HepG2 (cell line): Measurements from ENCODE around the gene AASDHPPT. TPM values are rescaled to one million over a fixed set of nuclear protein-coding genes. Genes with fewer than 3 reads are reported as not detected.

Experiments
- AGO2 ChIP-seq: fragments of 200-400 bp; formaldehyde crosslinking; optimal IDR thresholded peaks from 2 replicates; pipeline ENCODE3; 2017; ENCODE audit warnings: mild to moderate bottlenecking, low read depth, low read length, moderate library complexity
- ATF5 ChIP-seq: sonication (generic); formaldehyde crosslinking; IDR thresholded peaks from 2 replicates; pipeline ENCODE4 v1.4.0; 2020; ENCODE audit warnings: mild to moderate bottlenecking, low read depth, missing genetic modification reagents
- FOXA1 ChIP-seq, 2 experiments: fragments of 450-650 bp in 1 of 2; sonication (generic) in 1 of 2; formaldehyde crosslinking in 1 of 2; IDR thresholded peaks; 2 replicates each; pipeline versions ENCODE4 v1.4.0 to v1.6.1; 2016 to 2020; ENCODE audit warnings: missing genetic modification reagents in 1 of 2
- FOXK1 ChIP-seq: sonication (generic); formaldehyde crosslinking; IDR thresholded peaks from 2 replicates; pipeline ENCODE4 v1.4.0; 2020; ENCODE audit warnings: low read depth, missing genetic modification reagents, borderline replicate concordance
- GATAD1 ChIP-seq: IDR thresholded peaks from 2 replicates; pipeline ENCODE4 v1.6.1; 2016; ENCODE audit warnings: missing genetic modification reagents, missing compliant biosample characterization
- HOXD1 ChIP-seq: sonication (generic); formaldehyde crosslinking; IDR thresholded peaks from 2 replicates; pipeline ENCODE4 v1.5.0; 2020; ENCODE audit warnings: missing genetic modification reagents
- MEIS1 ChIP-seq: sonication (generic); formaldehyde crosslinking; IDR thresholded peaks from 2 replicates; pipeline ENCODE4 v1.9.0; 2021; ENCODE audit warnings: mild to moderate bottlenecking, missing genetic modification reagents, moderate library complexity, borderline replicate concordance
- MEIS2 ChIP-seq: sonication (generic); formaldehyde crosslinking; IDR thresholded peaks from 2 replicates; pipeline ENCODE4 v1.9.0; 2021; ENCODE audit warnings: mild to moderate bottlenecking, missing genetic modification reagents
- NFE2L1 ChIP-seq: sonication (generic); formaldehyde crosslinking; IDR thresholded peaks from 2 replicates; pipeline ENCODE4 v1.4.0; 2020; ENCODE audit warnings: missing genetic modification reagents, mild to moderate bottlenecking, borderline replicate concordance
- PHF8 ChIP-seq: sonication (generic); formaldehyde crosslinking; IDR thresholded peaks from 2 replicates; pipeline ENCODE4 v1.5.0; 2020; ENCODE audit warnings: missing genetic modification reagents
- SATB2 ChIP-seq: sonication (generic); formaldehyde crosslinking; IDR thresholded peaks from 2 replicates; pipeline ENCODE4 v1.5.0; 2020; ENCODE audit warnings: missing genetic modification reagents
- SP4 ChIP-seq: sonication (generic); formaldehyde crosslinking; IDR thresholded peaks from 2 replicates; pipeline ENCODE4 v1.8.1; 2023; ENCODE audit warnings: mild to moderate bottlenecking, missing genetic modification reagents
- TEAD2 ChIP-seq: sonication (generic); formaldehyde crosslinking; IDR thresholded peaks from 2 replicates; pipeline ENCODE4 v1.9.0; 2021; ENCODE audit warnings: missing genetic modification reagents
- TMF1 ChIP-seq: sonication (generic); formaldehyde crosslinking; IDR thresholded peaks from 2 replicates; pipeline ENCODE4 v1.8.1; 2022; ENCODE audit warnings: low read depth, missing genetic modification reagents
- ZBTB7A ChIP-seq: sonication (generic); formaldehyde crosslinking; IDR thresholded peaks from 2 replicates; pipeline ENCODE4 v1.8.0; 2022; ENCODE audit warnings: mild to moderate bottlenecking, missing genetic modification reagents
- ZHX2 ChIP-seq, 2 experiments: sonication (generic) in 1 of 2; formaldehyde crosslinking in 1 of 2; IDR thresholded peaks; 2 replicates each; pipeline versions ENCODE4 v1.6.1 to v1.9.0; 2014 to 2022; ENCODE audit warnings: antibody characterized with exemption in 1 of 2, borderline replicate concordance in 1 of 2, inconsistent platforms in 1 of 2, low read depth in 1 of 2, missing genetic modification reagents in 1 of 2
- ZNF18 ChIP-seq: sonication (generic); formaldehyde crosslinking; IDR thresholded peaks from 2 replicates; pipeline ENCODE4 v1.8.0; 2022; ENCODE audit warnings: mild to moderate bottlenecking, missing genetic modification reagents; ENCODE audit not compliant: insufficient replicate concordance
- ZNF30 ChIP-seq: sonication (generic); formaldehyde crosslinking; IDR thresholded peaks from 2 replicates; pipeline ENCODE4 v1.5.0; 2020; ENCODE audit warnings: mild to moderate bottlenecking, missing genetic modification reagents
- ZNF350 ChIP-seq: sonication (generic); formaldehyde crosslinking; IDR thresholded peaks from 2 replicates; pipeline ENCODE4 v1.4.0; 2020; ENCODE audit warnings: mild to moderate bottlenecking, low read depth, missing genetic modification reagents, borderline replicate concordance
- ZNF367 ChIP-seq: sonication (generic); formaldehyde crosslinking; IDR thresholded peaks from 2 replicates; pipeline ENCODE4 v1.4.0; 2020; ENCODE audit warnings: missing genetic modification reagents, borderline replicate concordance
- ZNF792 ChIP-seq: IDR thresholded peaks from 2 replicates; pipeline ENCODE4 v1.6.1; 2016
- polyA plus RNA-seq, 8 experiments: library from polyadenylated mRNA; depleted of rRNA in 3 of 8; stranded (reverse) in 7 of 8; unstranded in 1 of 8; fragments of >200 nt; fragmentation: Illumina TruSeq in 4 of 8; extraction: Trizol in 4 of 8; gene quantifications; 2 replicates each; pipeline versions ENCODE4 v1.2.1 to v1.2.3, GENCODE V29; 2011 to 2016; ENCODE audit warnings: low read depth in 4 of 8, missing spikeins in 1 of 8, mixed read lengths in 1 of 8; ENCODE audit not compliant: insufficient read depth in 1 of 8
- total RNA-seq, 5 experiments: library from RNA; depleted of rRNA; stranded (reverse); fragments of >200 nt; fragmentation: Illumina TruSeq; extraction: Trizol; gene quantifications; 2 replicates each; pipeline ENCODE4 v1.2.3, GENCODE V29; 2016; ENCODE audit warnings: low read depth in 1 of 5

AASDHPPT gene
- total and polyA plus RNA-seq, 2 of the 13 experiments (the other 11 are each of a cell fraction or from before 2014, with no cell fraction given) = 20.2 to 43.7 TPM

GRCh38 chr11:106076919-106077608, 398 bp upstream of the AASDHPPT start, which contains the start of gene KBTBD3 (continued):
- TF ChIP-seq ZNF30 (no peak), AGO2 (no peak), ZBTB7A (CRISPR knock-in tag) (peak; percentile 93), TEAD2 (CRISPR knock-in tag) (no peak), ZNF792 (peak; percentile 14; the same call in 1 of the 2 replicates), MEIS2 (CRISPR knock-in tag) (0 out of 2 replicates have a peak, but pooled peaks have one; percentile 76), GATAD1 (CRISPR knock-in tag) (no peak), SP4 (peak; percentile 14; the same call in 1 of the 2 replicates), ATF5 (0 out of 2 replicates have a peak, but pooled peaks have one; percentile 48), MEIS1 (CRISPR knock-in tag) (peak; percentile 64; the same call in 1 of the 2 replicates), ZHX2 (IDR thresholded peaks at IDR 0.05; ENCODE audit: low read depth) (peak; percentile 30; the same call in 1 of the 2 replicates), ZHX2 (CRISPR knock-in tag; IDR thresholded peaks at IDR 0.05; ENCODE audit: borderline replicate concordance) (no peak), FOXA1 (IDR thresholded peaks at IDR 0.05) (no peak), FOXA1 (CRISPR knock-in tag; IDR thresholded peaks at IDR 0.05) (peak; percentile 18; the same call in 1 of the 2 replicates), ZNF18 (CRISPR knock-in tag) (no peak), TMF1 (CRISPR knock-in tag) (peak; percentile 70; the same call in 1 of the 2 replicates), NFE2L1 (0 out of 2 replicates have a peak, but pooled peaks have one; percentile 34), HOXD1 (CRISPR knock-in tag) (peak; percentile 75; the same call in 1 of the 2 replicates), SATB2 (CRISPR knock-in tag) (0 out of 2 replicates have a peak, but pooled peaks have one; percentile 83), ZNF350 (CRISPR knock-in tag) (peak; percentile 64), FOXK1 (CRISPR knock-in tag) (0 out of 2 replicates have a peak, but pooled peaks have one; percentile 3), ZNF367 (CRISPR knock-in tag) (0 out of 2 replicates have a peak, but pooled peaks have one; percentile 64), PHF8 (CRISPR knock-in tag) (peak; percentile 54; the same call in 1 of the 2 replicates)
